Body of pancreas (tissue), 4 donors: Measurements from ENCODE around the gene SLC39A13. TPM values are rescaled to one million over a fixed set of nuclear protein-coding genes. Genes with fewer than 3 reads are reported as not detected.

Experiments used
- ATAC-seq: fragments of 150-250 bp; one replicate; pipeline ENCODE4 v1.9.1; 2016
- DNase-seq, 4 donors: peaks; one replicate each; pipeline ENCODE4 v3.0.0-alpha.2; 2019
- H3K27ac ChIP-seq, 4 donors: fragments of 200-600 bp; sonication (generic); 1 replicate in 3 of 4; 2 replicates in 1 of 4; pipeline versions ENCODE4 v1.5.1 to v1.6.1; 2016 to 2019; ENCODE audit warnings: mild to moderate bottlenecking in 1 of 4, mixed read lengths in 1 of 4, moderate library complexity in 1 of 4
- H3K27me3 ChIP-seq, 2 donors: fragments of 200-600 bp; sonication (generic); one replicate each; pipeline ENCODE4 v1.6.0; 2016; ENCODE audit warnings: mild to moderate bottlenecking in 1 of 2
- H3K36me3 ChIP-seq, 2 donors: fragments of 200-600 bp; sonication (generic); replicated peaks in 1 of 2; 2 replicates each; pipeline ENCODE4 v1.5.1; 2016; ENCODE audit warnings: low read depth in 2 of 2; ENCODE audit not compliant: insufficient read depth in 1 of 2
- H3K4me1 ChIP-seq: fragments of 200-600 bp; sonication (generic); one replicate; pipeline ENCODE4 v1.6.0; 2016
- H3K4me3 ChIP-seq, 2 donors: fragments of 200-600 bp; sonication (generic); 1 replicate in 1 of 2; 2 replicates in 1 of 2; pipeline ENCODE4 v1.5.1; 2016 to 2019
- H3K9me3 ChIP-seq, 3 donors: fragments of 200-600 bp; sonication (generic); 1 replicate in 2 of 3; 2 replicates in 1 of 3; pipeline ENCODE4 v1.5.1; 2016
- CTCF ChIP-seq, 7 experiments: fragments of 450-650 bp in 4 of 7; fragments of 200-600 bp in 3 of 7; sonication (generic) in 3 of 7; IDR thresholded peaks; one replicate each; pipeline ENCODE4 v1.5.1; 2016 to 2019; ENCODE audit warnings: antibody characterized with exemption in 7 of 7
- POLR2A ChIP-seq, 3 donors: fragments of 450-650 bp; IDR thresholded peaks; one replicate each; pipeline ENCODE4 v1.6.1; 2016; ENCODE audit warnings: antibody characterized with exemption in 3 of 3, mild to moderate bottlenecking in 2 of 3
- WGBS, 2 donors: methylation state at CpG; one replicate each; pipeline ENCODE4 v1.1.5; 2017; 5-methylcytosine and 5-hydroxymethylcytosine counted together
- intact Hi-C: fragments of 100-400 bp; cut with DNase I; formaldehyde crosslinking; loops from one replicate; pipeline ENCODE4 v1.15.1; 2023
- total RNA-seq, 2 donors: library from RNA; depleted of rRNA; stranded (reverse); fragments of >200 nt; gene quantifications; one replicate each; pipeline ENCODE4 v1.1.0, GENCODE V29; 2016

SLC39A13 gene
- total RNA-seq, 2 donors from 2014 or later = 54.7 TPM

- intact Hi-C loops = no loop called here
- DNase-seq = no peak
- WGBS, 2 donors = 89 to 92% methylated on average over 7 to 9 of the region's 9 CpGs
- no peaks in the 10 kb centered on the region for H3K4me1 ChIP-seq
- no peaks in the 10 kb centered on the region for H3K36me3 ChIP-seq
- TF ChIP-seq POLR2A (IDR thresholded peaks at IDR 0.05) (no peak), CTCF (IDR thresholded peaks at IDR 0.05) (no peak)
- H3K27me3 ChIP-seq = no peaks in the 10 kb centered on the region
- H3K4me3 ChIP-seq = no peak overlapping the region
- no peaks in the 10 kb centered on the region for H3K9me3 ChIP-seq
- ATAC-seq = no peak
- H3K27ac ChIP-seq = no peak overlapping the region
Measured at GRCh38 chr11:47446833-47447232, 38.4 kb downstream of the SLC39A13 start.

DNA sequence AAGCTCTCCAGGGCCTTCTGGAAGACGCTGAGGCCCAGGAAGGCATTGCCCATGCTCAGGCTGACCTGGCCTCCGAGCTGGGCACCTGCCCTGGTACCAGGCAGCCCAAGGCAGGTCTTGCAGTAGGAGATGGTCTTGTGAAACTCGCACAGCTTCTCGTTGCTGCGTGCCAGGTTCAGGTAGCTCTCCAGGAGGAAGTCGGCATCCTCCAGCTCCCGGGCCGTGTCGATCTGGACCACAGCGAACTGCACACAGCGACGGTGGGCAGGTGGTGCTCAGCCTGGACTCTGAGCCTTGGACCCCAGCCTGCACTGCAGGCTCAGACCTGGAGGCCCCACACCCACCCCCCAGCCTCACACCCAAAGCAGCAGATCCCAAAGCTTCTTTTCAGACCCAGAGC lies 39.5 kb downstream of the SLC39A13 start:
- TF ChIP-seq POLR2A (IDR thresholded peaks at IDR 0.05) = no peak
- no peak for DNase-seq
- Histone ChIP-seq H3K9me3 (no peaks in the 10 kb centered on the region), H3K36me3 (no peaks in the 10 kb centered on the region), H3K4me1 (no peaks in the 10 kb centered on the region), H3K4me3 (no peak overlapping the region), H3K27me3 (no peaks in the 10 kb centered on the region), H3K27ac (no peak overlapping the region)
- intact Hi-C loops = no loop called here
- WGBS, 2 donors = 89% methylated on average over 12 of the region's 12 CpGs; no CpG with 5 or more reads in 1 of the 2 donors
- no peak for ATAC-seq

DNA sequence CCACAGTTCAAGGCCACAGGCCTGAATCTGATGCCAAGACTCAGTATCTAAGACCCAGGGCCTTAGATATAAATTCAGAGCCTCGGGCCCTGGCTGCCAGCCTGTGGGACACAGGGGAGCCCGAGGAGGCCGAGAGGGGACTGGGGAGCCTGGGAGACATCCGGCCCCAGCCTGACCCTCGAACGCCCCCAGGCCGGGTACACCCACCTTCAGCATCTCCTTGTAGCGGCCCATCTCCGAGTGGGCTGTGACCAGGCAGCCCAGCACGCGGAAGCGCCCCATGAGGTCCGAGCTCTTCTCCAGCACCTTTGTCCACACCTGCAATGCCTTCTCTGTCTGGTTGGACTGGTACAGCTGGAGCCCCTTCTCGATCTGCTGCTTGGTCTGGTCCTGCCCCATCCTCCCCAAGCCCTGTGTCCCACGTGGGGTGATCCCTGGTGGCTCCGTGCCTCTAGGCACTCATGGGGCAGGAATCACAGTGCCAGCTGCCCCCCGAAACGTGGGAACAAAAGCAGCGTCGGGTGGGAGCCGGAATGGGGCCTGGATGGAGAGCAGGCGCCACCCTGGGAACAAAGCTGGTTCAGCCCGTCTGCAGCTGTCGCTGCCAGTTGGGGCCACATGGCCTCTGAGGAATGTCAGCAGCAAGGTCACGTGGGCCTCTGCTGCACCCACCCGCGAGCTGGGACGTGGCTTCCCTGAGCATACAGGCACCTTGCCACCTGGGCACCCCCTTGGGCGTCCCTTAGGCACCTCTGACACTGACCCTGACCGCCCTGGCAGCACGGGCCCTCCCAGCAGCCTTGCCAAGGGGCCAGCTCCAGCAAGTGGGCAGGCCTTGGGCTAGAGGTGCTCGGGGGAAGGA lies 40.4 kb downstream of the SLC39A13 start, which contains the start of gene RAPSN:
Gene RAPSN, minus strand, starts transcription at position 571 of the 862 bp plus-strand sequence. Its CDS starts 172 bp downstream, at position 399.
- intact Hi-C loops = no loop called here
- Histone ChIP-seq H3K4me1 (no peaks in the 10 kb centered on the region), H3K9me3 (no peaks in the 10 kb centered on the region), H3K27me3 (no peaks in the 10 kb centered on the region), H3K4me3 (no peak within 1 kb of the TSS), H3K36me3 (no peaks in the 10 kb centered on the region), H3K27ac (no peak within 1 kb of the TSS)
- 66 to 89% methylated on average over 18 to 29 of the region's 32 CpGs for WGBS, 2 donors
- ATAC-seq = peak; percentile 50
- DNase-seq = peak in 3 of 4 donors; percentile 17 to 51 (median 23)
- TF ChIP-seq POLR2A (IDR thresholded peaks at IDR 0.05) (no peak), CTCF (IDR thresholded peaks at IDR 0.05) (no peak)

- Histone ChIP-seq H3K4me1 (peaks cover 5% of the 10 kb centered on the region), H3K4me3 (no peak overlapping the region), H3K27ac (no peak overlapping the region), H3K27me3 (no peaks in the 10 kb centered on the region), H3K9me3 (no peaks in the 10 kb centered on the region), H3K36me3 (no peaks in the 10 kb centered on the region)
- ATAC-seq (no peak), DNase-seq (no peak)
- TF ChIP-seq CTCF (IDR thresholded peaks at IDR 0.05) (no peak), POLR2A (IDR thresholded peaks at IDR 0.05) (no peak)
- intact Hi-C loops = no loop called here
- 59 to 67% methylated on average over 5 to 8 of the region's 8 CpGs for WGBS, 2 donors
Measured at GRCh38 chr11:47449541-47449940, 41.2 kb downstream of the SLC39A13 start.

DNA sequence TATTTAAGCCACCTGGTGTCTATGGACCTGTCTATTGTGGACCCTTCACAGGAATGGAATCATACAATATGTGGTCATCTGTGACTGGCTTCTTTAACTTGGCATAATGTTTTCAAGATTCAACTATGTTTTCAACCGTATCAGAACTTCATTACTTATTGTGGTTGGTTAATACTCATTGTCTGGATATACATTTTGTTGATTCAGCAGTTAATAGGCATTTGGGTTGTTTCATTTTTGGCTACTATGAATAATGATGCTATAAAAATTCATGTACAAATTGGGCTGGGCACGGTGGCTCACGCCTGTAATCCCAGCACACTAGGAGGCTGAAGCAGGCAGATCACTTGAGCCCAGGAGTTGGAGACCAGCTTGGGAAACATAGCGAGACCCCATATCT lies 43.0 kb downstream of the SLC39A13 start:
- Histone ChIP-seq H3K4me3 (no peak overlapping the region), H3K27me3 (no peaks in the 10 kb centered on the region), H3K4me1 (peaks cover 5% of the 10 kb centered on the region), H3K27ac (no peak overlapping the region), H3K36me3 (no peaks in the 10 kb centered on the region), H3K9me3 (no peaks in the 10 kb centered on the region)
- no peak for ATAC-seq
- TF ChIP-seq CTCF (IDR thresholded peaks at IDR 0.05) (no peak), POLR2A (IDR thresholded peaks at IDR 0.05) (no peak)
- 86 to 87% methylated on average over 4 of the region's 4 CpGs for WGBS, 2 donors
- intact Hi-C loops = loop anchor here (5.0 kb wide), 1 partner anchor 74 kb away; the partner anchor contains the start of gene SPI1
- DNase-seq = no peak
